CD4-positive, alpha-beta T cell treated with Interleukin-4 for 4 hours (primary cell): Measurements from ENCODE around the gene AFG1L.
"Not testable (repeated sequence)": the region's sequence is repeated elsewhere in the genome, so short reads cannot be mapped to it uniquely, and the experiment has no call there.

Experiments used
- DNase-seq: peaks from one replicate; pipeline ENCODE4 v3.0.0-alpha.2; 2020

The AFG1L gene

DNA sequence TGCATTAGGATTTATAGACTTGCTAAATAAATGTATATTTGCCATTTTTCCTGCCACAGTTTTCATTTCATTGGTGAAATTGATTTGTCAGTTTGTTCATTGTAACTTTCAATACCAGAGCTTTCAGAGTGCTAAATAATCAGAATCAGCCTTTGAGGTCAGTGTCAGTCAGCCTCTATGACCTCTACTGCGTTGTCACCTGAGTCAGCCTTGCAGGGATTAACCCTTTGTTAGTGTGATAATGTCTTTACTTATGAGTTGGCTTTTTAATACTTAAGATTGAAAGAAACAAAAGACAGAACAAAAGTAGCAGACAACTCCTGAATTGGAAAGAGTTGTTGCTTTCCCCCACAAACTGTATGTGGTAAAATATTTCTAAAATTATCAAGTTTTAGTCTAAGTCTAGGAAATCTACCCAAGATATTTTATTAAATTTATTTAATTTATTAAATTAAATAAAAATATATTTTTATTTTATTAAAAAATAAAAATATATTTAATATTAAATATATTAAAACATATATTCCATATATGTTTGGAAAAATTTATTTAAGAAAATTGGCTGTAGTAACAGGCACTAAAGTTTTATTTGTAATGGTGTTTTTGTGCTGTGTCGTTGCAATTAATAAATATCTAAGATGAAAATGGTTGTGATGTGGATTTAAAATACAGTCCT, 125.2 kb downstream of the AFG1L start:
- DNase-seq, result no peak

DNA sequence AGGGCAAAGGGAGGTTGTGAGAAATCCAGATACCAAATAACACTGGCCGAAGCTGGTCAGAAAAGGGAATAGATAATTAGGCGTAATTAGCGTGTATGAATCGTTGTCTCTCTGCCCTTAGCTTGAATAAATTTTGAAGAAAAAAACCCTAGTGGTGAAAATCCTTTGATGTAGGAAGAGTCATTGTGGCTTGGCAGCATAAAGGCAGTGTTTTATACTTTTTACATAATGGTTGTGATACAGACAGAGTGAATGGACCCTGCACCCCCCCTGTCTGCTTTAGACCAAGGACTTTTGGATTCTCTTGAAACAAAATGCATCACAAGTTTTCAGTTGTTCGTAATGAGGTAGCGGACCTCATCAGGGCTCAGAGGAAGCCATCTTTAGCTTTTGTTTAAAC, 126.5 kb downstream of the AFG1L start:
- DNase-seq, result no peak

DNA sequence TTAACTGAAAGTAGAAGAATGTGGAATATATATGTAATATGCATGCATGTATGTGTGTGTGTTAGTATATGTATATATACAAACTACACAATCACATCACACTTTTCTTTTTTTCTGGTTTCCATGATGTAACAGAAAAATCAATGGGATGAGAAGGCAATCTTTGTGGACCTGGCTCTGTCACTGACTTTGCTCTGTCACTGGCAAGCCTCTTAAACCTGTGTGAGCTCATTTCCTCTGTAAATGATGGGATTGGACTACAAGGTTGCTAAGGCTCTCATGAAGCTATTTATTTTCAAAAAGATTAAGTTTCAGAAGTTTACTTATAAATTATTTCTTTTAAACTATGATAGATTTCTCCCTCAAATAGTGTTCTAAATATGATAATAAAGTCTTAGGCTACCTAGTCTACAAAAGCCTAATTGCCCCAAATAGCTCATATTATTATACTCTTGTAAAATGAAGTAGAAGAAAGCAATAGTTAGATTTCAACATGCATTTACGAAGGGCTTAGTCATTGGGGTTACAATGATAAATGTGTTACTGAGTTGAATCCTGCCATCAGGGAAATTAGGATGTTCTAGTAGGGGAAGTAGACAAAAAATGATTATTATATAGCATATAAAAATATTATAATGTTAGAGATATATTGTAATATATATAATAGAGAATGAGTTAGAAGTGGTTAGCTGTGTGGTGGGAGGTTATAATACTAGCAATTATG, 129.3 kb downstream of the AFG1L start:
- no peak for DNase-seq

DNA sequence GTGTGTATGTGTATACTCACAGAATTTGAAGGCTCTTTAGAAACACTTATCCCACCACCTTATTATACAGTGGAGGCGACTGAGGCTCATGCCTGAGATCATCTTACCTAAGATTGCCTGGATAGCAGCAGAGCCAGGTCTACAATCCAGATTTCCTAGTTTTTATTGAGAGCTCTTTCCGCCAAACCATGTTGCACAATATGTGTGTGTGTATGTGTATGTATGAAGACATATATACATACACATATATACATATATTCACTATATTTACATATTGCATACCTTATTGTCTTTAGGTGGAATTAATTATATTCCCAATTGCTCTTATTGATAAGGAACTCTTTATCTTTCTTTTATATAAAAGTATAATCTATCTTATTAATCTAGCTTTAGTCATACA, 130.6 kb downstream of the AFG1L start:
- DNase-seq, result no peak

DNA sequence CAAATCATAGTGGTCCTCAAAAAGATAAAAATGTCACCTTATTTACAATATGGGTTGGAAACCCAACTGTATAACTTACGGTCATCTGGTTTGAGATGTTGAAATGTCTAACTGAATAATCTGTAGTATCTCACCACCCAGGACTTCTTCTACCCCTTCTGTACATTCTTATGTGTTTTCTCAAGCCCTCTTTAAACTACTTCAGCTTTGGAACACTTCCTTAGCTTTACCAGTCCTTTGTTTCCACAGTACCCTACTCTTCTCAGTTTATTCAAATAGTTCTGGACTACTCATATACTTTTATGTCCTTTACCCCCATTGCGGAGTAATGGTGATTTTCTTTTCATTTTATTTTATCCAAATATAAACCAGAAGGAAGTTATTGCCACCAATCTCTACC, 137.3 kb downstream of the AFG1L start:
- no peak for DNase-seq

DNA sequence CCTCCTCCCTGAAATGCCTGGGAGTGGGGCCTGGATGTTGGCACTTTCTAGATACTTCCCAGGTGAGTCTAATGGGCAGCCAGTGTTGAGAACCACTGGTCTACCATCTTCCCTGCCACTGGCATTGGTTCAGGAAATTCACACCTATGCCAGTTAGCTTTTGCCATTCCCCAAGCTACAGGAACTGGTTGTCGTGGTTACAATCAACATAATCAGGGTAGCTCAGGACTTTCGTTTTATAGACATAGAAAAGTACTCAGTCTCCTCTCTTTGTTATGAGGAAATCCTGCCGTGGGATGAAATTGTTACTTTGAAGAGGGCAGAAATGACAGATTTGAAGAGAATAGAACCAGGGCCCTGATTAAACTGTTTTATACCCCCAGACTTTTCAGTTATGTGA, 137.9 kb downstream of the AFG1L start:
- DNase-seq, result no peak

DNA sequence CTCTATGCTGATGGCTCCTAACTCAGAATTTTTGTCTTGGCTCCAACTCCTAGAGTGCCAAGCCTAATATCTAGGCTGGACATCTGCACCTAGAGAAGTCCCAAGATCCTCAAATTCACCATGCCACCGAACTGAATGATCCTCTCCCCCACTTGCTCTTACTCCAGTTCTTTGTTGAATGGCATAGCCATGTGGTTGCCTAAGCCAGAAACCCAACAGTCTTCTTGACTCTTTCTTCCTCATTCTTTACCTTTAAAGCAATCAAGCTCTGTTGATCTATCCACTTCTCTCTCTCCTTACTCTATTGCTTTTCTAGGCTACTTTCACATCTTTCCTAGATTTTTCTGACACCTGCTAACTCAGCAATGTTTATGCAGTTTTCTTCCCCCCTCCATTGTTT, 139.4 kb downstream of the AFG1L start:
- DNase-seq, result no peak

DNA sequence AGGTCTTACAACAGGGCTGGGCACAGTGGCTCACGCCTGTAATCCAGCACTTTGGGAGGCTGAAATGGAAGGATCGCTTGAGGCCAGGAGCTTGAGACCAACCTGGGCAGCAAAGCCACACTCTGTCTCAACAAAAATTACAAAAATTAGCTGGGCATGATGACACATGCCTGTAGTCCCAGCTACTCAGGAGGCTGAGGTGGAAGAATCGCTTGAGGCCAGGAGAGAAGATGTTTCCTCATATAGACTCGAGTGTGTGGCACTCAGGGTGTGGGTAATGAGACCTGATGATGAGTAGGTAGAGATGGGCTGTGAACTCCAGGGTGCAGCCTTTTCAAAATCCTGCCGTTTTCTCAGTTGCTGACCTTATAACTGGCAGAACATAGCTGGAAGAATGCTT, 140.5 kb downstream of the AFG1L start:
- no peak for DNase-seq

DNA sequence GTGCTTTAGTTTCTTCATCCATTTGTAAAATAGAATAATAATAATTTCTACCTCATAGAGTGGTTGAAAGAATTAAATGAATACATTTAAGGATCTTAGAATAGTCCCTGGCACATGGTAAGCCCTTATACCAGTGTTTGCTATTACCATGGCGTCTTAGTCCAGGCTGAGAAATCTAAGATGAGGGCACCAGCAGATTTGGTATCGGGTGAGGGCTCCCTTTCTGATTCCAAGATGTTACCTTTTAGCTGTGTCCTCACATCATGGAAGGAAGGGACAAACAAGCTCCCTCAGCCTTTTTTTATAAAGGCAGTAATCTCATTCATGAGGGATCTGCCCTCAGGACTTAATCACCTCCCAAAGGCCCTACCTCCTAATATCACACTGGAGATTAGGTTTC, 141.9 kb downstream of the AFG1L start:
- DNase-seq, result no peak

DNA sequence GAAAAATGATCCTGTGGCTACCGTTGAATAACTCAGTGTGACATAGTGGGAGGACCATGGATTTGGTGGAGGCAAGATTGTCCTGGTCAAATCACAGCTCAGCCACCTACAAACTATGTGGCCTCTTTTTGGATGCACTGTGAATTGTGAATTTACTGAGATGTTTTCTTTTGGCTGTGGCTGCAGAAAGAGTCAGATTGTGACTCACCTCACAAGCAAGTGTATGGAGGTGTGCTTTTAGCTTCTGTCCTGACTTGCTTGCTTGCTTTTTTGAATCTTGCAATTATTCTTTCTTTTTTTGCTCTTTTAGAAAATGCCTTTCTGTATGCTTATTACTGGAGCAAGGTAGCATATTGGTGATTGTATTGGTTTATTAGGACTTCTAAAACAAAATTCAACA, 143.0 kb downstream of the AFG1L start:
- DNase-seq, result no peak

DNA sequence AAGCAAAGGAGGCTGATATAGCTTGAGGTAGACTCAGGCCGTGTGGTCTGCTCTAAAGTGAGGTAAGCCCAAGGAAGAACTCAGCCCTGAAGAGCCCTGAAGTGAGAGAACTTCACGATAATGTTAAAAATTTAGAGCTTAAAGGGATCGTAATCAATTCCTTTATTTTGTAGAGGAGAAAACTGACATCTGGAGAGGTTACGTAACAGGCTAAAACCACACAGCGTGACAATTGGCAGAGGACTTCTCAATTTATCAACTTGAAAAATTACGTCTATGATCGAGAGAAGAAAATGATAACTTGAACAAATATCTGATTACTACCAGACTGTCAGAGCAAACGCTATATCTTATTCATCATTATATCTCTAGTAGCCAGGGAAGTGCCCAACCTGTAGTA, 144.1 kb downstream of the AFG1L start:
- DNase-seq, result no peak

DNA sequence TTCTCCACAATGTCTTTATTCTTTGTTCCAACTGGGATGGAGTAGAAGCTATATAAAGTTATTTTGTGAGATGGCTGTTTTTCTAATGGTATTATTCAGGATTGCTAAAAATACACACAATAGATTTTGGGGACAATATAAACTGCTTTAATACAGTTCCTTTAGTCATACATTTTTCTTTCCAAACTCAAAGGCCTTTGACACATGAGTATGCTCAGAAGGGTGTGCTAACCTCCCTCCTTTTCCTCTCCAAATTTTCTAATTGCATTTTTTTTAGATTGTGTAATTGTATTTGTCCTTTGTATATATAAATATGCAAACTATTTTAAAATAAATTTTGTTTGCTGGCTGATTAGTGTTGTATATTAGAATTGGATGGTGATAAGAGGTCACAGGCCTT, 146.3 kb downstream of the AFG1L start:
- no peak for DNase-seq

DNA sequence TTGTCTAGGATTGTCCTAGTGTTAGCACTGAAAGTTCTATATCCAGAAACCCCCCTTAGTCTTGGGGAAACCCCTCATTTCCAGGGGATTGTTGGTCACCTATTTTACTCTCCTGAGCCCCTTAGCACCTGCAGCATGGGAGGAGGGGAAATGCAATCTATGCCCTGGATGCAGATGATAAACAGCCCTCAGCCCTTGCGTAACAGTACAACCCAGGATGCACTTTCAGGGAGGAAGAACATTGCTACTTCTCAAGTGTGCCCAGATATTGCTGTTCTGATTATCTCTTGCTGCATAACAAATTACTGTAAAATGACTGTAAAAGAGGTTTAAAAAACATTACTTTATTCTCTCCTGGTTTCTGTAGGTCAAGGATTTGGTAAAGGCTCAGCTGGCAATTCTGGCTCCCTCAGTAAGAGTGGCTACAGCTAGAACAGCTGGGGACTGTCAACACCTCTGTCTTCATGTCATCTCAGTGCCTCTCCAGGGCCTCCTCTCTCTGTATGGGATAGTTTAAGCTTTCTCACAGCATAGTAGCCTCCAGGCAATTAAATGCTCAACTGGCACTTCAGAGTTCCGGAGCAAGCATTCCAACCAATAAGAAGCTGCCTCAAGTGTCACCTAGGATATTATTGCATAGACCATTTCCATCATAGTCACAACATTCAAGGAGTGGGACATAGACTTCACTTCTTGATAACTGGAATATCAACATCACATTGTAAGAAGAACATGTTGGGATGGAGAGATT, 148.1 kb downstream of the AFG1L start:
- DNase-seq, result no peak

DNA sequence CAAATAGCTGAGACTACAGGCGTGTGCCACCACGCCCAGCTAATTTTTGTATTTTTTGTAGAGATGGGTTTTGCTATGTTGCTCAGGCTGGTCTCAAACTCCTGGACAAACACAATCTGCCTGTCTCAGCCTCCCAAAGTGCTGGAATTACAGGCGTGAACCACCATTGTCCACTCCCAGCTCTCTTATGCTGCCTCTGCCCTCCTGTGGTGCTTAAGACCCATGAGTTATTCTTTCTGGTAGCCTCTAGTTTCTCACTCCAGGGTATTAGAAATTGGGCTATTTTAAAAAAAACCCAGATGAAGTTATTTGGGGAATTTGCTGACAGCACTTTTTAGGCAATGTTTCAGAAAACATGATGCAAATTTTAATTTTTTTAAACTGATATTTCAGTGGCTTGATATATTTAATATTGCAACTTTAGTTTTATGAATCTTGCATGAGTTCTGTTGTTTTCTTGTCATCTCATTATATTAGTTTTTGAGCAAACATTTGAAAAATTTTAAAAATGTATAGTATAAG, 151.8 kb downstream of the AFG1L start:
- no peak for DNase-seq

DNA sequence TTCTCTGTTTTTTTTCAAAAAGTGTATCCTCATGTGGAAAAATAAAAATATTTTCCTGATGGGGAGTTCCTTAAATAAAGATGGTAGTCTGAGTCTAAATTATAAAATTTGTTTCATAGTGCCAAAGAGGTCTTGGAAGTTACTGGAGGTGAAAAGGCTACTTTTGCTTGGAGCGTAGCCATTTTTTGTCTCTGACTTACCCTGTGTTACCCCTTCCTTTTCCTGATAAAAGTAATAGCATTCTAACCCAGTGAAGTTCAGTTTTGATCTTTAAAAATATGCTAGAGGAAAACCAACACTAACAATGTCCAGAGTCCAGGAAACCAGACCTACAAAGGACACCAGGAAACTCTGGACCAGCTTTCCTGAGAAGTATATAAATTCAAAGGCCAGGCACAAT, 153.6 kb downstream of the AFG1L start:
- DNase-seq, result no peak

DNA sequence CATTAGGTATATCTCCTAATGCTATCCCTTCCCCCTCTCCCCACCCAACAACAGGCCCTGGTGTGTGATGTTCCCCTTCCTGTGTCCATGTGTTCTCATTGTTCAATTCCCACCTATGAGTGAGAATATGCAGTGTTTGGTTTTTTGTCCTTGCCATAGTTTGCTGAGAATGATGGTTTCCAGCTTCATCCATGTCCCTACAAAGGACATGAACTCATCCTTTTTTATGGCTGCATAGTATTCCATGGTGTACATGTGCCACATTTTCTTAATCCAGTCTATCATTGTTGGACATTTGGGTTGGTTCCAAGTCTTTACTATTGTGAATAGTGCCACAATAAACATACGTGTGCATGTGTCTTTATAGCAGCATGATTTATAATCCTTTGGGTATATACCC, 154.9 kb downstream of the AFG1L start:
- not testable (repeated sequence) for DNase-seq

DNA sequence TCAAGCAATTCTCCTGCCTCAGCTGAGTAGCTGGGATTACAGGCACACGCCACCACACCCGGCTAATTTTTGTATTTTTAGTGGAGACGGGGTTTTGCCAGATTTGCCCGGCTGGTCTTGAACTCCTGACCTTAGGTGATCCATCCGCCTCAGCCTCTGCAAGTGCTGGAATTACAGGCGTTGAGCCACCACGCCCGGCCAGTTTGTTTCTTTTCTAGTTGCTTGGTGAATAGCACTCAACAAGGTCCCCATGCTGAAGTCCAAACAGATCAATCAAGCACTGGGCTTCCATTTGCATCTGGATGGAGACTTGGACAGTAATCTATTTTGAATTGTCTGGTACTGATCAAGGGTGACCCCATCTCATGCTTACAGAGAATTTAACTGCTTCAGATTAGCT, 157.0 kb downstream of the AFG1L start:
- DNase-seq, result no peak

DNA sequence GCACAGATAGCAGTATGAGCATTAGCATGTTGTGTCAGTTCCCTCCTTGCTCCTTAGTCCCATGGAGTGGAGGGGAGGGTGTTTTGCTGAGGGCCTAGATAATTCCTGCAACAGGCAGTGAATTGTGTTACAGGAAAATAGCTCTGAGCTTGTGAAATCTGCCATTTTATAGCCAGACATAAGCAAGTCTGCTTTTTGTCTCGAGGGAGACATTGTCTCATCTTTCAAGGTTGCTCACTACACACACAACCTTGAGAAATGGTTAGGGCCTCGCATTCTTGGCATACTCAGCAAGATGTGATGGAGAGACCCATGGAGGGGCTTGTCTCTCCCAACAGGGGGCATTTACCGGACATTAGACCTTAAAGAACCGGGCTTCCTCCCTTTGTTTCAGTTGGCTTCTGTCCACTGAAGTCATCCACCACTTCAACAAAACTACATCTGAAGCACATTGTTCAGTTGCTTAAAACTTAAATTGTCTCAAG, 157.9 kb downstream of the AFG1L start:
- no peak for DNase-seq

DNA sequence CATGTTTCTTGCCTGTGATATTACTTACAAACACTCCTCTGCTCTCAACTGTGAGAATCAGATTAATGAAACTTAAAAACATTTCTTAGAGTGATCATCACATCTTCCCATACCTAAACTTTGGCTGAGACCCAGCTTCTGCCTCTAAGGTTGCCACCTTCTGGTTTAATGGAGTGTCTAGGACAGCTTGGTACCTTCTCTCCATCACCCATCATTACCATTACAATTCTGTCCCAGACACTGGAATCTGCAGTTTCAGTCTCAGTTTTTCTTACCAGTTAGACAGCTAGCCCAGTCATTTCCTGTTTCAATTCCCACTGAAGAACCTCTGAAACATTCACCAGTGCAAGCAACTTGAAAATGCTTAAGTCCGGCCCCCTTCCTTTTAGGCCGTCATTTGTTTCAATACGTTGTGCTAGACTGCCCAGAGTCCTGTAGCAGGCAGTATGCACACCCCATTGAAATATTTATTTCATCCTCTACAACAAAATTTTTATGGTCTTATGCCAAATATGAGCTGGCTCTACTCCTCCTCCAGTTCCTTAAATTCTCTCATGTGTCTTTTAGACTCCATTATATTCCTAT, 158.8 kb downstream of the AFG1L start:
- no peak for DNase-seq

DNA sequence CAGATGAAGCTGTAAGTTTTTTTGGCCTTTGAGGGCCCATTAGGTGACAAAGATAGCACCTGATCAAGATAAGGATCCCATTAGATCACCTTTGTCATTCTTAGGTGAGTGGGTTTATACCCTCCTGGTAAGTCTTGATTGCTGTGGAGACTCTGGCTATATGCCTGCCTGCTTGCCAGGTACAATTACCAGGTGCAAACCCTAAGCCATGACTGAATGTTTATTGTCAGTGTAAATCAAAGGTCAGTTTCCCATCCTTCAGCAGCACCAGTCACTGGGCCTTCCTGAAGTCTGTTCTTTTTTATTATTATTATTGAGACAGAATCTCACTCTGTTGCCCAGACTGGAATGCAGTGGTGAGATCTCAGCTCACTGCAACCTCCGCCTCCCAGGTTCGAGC, 159.5 kb downstream of the AFG1L start:
- no peak for DNase-seq

DNA sequence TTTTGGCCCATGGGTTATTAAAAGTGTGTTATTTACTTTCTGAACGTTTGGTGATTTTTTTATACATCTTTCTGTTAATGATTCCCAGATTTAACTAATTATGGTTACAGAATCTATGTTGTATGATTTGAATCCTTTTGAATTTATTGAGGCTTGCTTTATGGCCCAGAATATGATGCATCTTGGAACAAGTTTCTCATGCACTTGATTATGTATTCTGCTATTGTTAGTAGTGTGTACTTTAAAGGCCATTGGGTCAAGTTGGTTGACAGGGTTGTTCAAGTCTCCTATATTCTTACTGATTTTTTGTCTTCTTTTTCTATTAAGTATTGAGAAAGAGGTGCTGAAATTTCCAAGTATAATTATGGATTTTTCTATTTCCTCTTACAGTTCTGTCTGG, 160.8 kb downstream of the AFG1L start:
- no peak for DNase-seq

DNA sequence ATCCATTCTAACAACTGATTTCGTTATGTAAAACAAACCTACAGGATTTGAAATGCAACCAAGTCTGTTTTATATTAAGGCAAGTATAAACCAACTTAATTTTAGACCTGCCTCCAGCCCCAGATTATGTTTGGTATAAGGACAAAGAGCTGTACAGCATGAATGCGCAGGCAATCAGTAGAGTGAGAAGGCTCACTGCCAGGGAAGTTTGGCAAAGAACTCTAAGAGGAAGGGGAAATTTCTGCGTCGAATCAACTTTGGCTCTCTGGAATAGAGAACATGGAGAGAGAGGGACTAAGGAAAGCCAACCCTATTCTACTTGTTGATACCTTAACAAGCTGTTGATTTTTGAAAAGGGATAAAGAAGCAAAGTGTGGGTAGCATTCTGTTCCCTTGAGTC, 168.9 kb downstream of the AFG1L start:
- no peak for DNase-seq

DNA sequence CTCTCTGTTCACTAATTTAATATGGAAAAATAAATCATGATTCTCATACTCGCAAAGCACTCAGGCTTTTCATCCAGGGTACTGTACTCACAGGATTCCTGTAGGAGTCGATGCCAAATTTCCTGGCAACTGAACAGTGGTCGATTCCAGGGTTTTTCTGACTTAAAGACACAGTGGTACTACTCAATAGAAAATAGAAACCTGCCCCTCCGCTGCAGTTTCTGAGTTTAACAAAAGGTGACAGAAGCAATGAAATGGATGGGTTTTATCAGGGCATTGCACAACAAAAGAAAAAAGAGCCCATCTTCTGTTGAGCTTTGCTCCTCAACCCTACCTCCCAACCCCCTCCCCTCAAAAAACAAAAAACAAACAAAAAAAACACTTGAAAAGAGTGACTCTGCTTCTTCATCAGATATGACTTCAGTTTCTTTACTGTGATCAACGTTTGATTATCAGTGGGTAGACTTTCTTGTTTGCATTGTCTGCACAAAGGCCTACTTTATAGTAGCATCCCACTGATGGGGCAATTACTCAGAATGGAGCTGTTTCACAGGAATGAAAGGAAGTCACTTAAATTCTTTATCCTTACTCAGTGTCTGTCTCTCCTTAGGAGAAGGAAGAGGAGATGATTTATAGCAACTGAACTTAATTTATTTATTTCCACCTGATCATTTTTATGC, 169.7 kb downstream of the AFG1L start:
- DNase-seq, result no peak
